Middle frontal gyrus (tissue), 1 donor: ENCODE data around the gene CDKN1A.

ENCODE experiments used
- DNase-seq: peaks from one replicate; pipeline ENCODE4 v3.0.0-alpha.2; 2015; ENCODE audit warnings: low spot score; ENCODE audit errors: extremely low spot score

Gene CDKN1A

GRCh38 chr6:36655085-36655724 is 23.3 kb upstream of the CDKN1A start:
- DNase-seq: no peak

- DNase-seq: no peak
These were observed 22.1 kb upstream of the CDKN1A start for GRCh38 chr6:36656441-36656840.

GRCh38 chr6:36657271-36657670 is 21.2 kb upstream of the CDKN1A start:
- no peak for DNase-seq

- DNase-seq: no peak
These were observed 20.5 kb upstream of the CDKN1A start for GRCh38 chr6:36657942-36658544.

- DNase-seq: no peak
These were observed 19.2 kb upstream of the CDKN1A start for GRCh38 chr6:36659271-36659670.

- DNase-seq: no peak
These were observed 17.6 kb upstream of the CDKN1A start for GRCh38 chr6:36660771-36661471.

GRCh38 chr6:36662380-36662779 is 16.1 kb upstream of the CDKN1A start:
- no peak for DNase-seq

- no peak for DNase-seq
These were observed 15.7 kb upstream of the CDKN1A start for GRCh38 chr6:36662827-36663256.

- DNase-seq: no peak
These were observed 14.7 kb upstream of the CDKN1A start for GRCh38 chr6:36663504-36664446.

GRCh38 chr6:36665180-36665579 is 13.3 kb upstream of the CDKN1A start:
- DNase-seq: no peak

GRCh38 chr6:36666287-36666686 is 12.2 kb upstream of the CDKN1A start:
- no peak for DNase-seq

- no peak for DNase-seq
These were observed 11.5 kb upstream of the CDKN1A start for GRCh38 chr6:36666826-36667591.

- DNase-seq: no peak
These were observed 9.9 kb upstream of the CDKN1A start for GRCh38 chr6:36668591-36668990.

- DNase-seq: no peak
These were observed 9.5 kb upstream of the CDKN1A start for GRCh38 chr6:36669002-36669401.

- no peak for DNase-seq
These were observed 8.2 kb upstream of the CDKN1A start for GRCh38 chr6:36670271-36670670.

GRCh38 chr6:36671687-36672375 is 6.7 kb upstream of the CDKN1A start:
- DNase-seq: no peak

- DNase-seq: no peak
These were observed 4.6 kb upstream of the CDKN1A start for GRCh38 chr6:36673882-36674281.

GRCh38 chr6:36674942-36675341 is 3.6 kb upstream of the CDKN1A start:
- DNase-seq: no peak

GRCh38 chr6:36676141-36677058 is 2.1 kb upstream of the CDKN1A start:
- no peak for DNase-seq
